SK-N-SH (cell line): ENCODE results near the gene CETN1. TPM values are rescaled to one million over a fixed set of nuclear protein-coding genes. Genes with fewer than 3 reads are reported as not detected.

ENCODE experiments used
- CTCF ChIA-PET: fragments of 300-600, 350-600 bp; formaldehyde crosslinking; extraction: SDS; loops from one replicate; lab custom pipeline; 2021; lab: Yijun Ruan, JAX
- POLR2A ChIA-PET: fragments of 350-600 bp; sonication (Branson Sonifier 250); formaldehyde crosslinking; extraction: SDS; loops from one replicate; lab custom pipeline; 2020; ENCODE audit warnings: antibody characterized with exemption, inconsistent platforms; lab: Yijun Ruan, JAX
- DNase-seq: peaks from one replicate; pipeline ENCODE4 v3.0.0; 2012
- H2AFZ ChIP-seq: fragments of 200-600 bp; sonication (generic); 2 replicates; pipeline ENCODE4 v1.8.1; 2016; ENCODE audit warnings: antibody characterized with exemption, mild to moderate bottlenecking, low read depth
- H3F3A ChIP-seq: fragments of 200-600 bp; sonication (generic); replicated peaks from 2 replicates; pipeline ENCODE3; 2016; ENCODE audit warnings: antibody characterized with exemption, mild to moderate bottlenecking; ENCODE audit not compliant: insufficient read depth
- H3K27ac ChIP-seq, 2 experiments: fragments of 200-500 bp in 1 of 2; fragments of 200-600 bp in 1 of 2; sonication (Bioruptor generic) in 1 of 2; sonication (generic), shearing (Covaris generic) in 1 of 2; 2 replicates each; pipeline versions ENCODE4 v1.5.1 to v1.6.1; 2014 to 2016; ENCODE audit warnings: low read depth in 2 of 2, inconsistent platforms in 1 of 2, low read length in 1 of 2, mild to moderate bottlenecking in 1 of 2, mixed read lengths in 1 of 2
- H3K27me3 ChIP-seq: fragments of 200-600 bp; sonication (generic), shearing (Covaris generic); 2 replicates; pipeline ENCODE4 v1.6.1; 2016; ENCODE audit warnings: mixed run types; ENCODE audit not compliant: insufficient read depth
- H3K36me3 ChIP-seq, 2 experiments: fragments of 200-500 bp in 1 of 2; fragments of 200-600 bp in 1 of 2; sonication (Bioruptor generic) in 1 of 2; sonication (generic) in 1 of 2; replicated peaks in 1 of 2; 2 replicates each; pipeline versions ENCODE3 to v1.5.1; 2014 to 2016; ENCODE audit warnings: low read length in 1 of 2, mild to moderate bottlenecking in 1 of 2; ENCODE audit not compliant: insufficient read depth in 2 of 2, control insufficient read depth in 1 of 2
- H3K4me1 ChIP-seq, 2 experiments: fragments of 200-500 bp in 1 of 2; fragments of 200-600 bp in 1 of 2; sonication (Bioruptor generic) in 1 of 2; sonication (generic), shearing (Covaris generic) in 1 of 2; 2 replicates each; pipeline versions ENCODE4 v1.5.1 to v1.6.1; 2014 to 2016; ENCODE audit warnings: low read depth in 1 of 2, low read length in 1 of 2, mixed run types in 1 of 2; ENCODE audit not compliant: insufficient read depth in 2 of 2, control insufficient read depth in 1 of 2
- H3K4me2 ChIP-seq: fragments of 200-600 bp; sonication (generic), shearing (Covaris generic); 2 replicates; pipeline ENCODE4 v1.6.1; 2017; ENCODE audit warnings: mixed run types
- H3K4me3 ChIP-seq, 2 experiments: fragments of 200-500 bp in 1 of 2; fragments of 200-600 bp in 1 of 2; sonication (Bioruptor generic) in 1 of 2; sonication (generic), shearing (Covaris generic) in 1 of 2; 2 replicates each; pipeline versions ENCODE4 v1.5.1 to v1.8.1; 2014 to 2016; ENCODE audit warnings: low read depth in 2 of 2, inconsistent platforms in 1 of 2, low read length in 1 of 2, mild to moderate bottlenecking in 1 of 2, mixed read lengths in 1 of 2, moderate library complexity in 1 of 2
- H3K79me2 ChIP-seq: fragments of 200-600 bp; sonication (generic); 2 replicates; pipeline ENCODE4 v1.8.1; 2017; ENCODE audit warnings: mild to moderate bottlenecking; ENCODE audit not compliant: insufficient read depth
- H3K9ac ChIP-seq: fragments of 200-600 bp; sonication (generic); 2 replicates; pipeline ENCODE4 v1.6.1; 2017; ENCODE audit warnings: mixed run types
- H3K9me2 ChIP-seq: fragments of 200-600 bp; sonication (generic); 2 replicates; pipeline ENCODE4 v1.6.1; 2017; ENCODE audit warnings: mixed run types
- H3K9me3 ChIP-seq: fragments of 200-600 bp; sonication (generic); 2 replicates; pipeline ENCODE4 v1.6.1; 2017; ENCODE audit warnings: mixed run types, mild to moderate bottlenecking, moderate library complexity
- H4K20me1 ChIP-seq: fragments of 200-600 bp; sonication (generic); 2 replicates; pipeline ENCODE4 v1.6.1; 2017; ENCODE audit warnings: mild to moderate bottlenecking, mixed run types; ENCODE audit not compliant: insufficient read depth
- CHD2 ChIP-seq: fragments of 150-350 bp; IDR thresholded peaks from 2 replicates; pipeline ENCODE4 v1.6.1; 2018; ENCODE audit warnings: low read length; ENCODE audit not compliant: partially characterized antibody
- FOSL2 ChIP-seq: IDR thresholded peaks from 2 replicates; pipeline ENCODE4 v1.4.0; 2012; ENCODE audit warnings: low read depth, mild to moderate bottlenecking, moderate library complexity, borderline replicate concordance
- FOXJ3 ChIP-seq: sonication (generic); formaldehyde crosslinking; IDR thresholded peaks from 2 replicates; pipeline ENCODE4 v1.5.1; 2020; ENCODE audit warnings: mild to moderate bottlenecking, missing genetic modification reagents
- FOXM1 ChIP-seq: IDR thresholded peaks from 2 replicates; pipeline ENCODE4 v1.4.0; 2012; ENCODE audit warnings: low read depth, mild to moderate bottlenecking
- GABPA ChIP-seq: IDR thresholded peaks from 2 replicates; pipeline ENCODE4 v1.4.0; 2012; ENCODE audit warnings: low read depth, mild to moderate bottlenecking
- IRF3 ChIP-seq: fragments of 150-350 bp; IDR thresholded peaks from 2 replicates; pipeline ENCODE4 v1.6.1; 2016; ENCODE audit warnings: mild to moderate bottlenecking, low read depth, low read length
- JUND ChIP-seq: IDR thresholded peaks from 2 replicates; pipeline ENCODE4 v1.4.0; 2012
- MXI1 ChIP-seq: IDR thresholded peaks from 2 replicates; pipeline ENCODE4 v1.6.1; 2012; ENCODE audit warnings: mild to moderate bottlenecking, low read depth, low read length, improper control_type of control experiment
- NRF1 ChIP-seq: IDR thresholded peaks from 2 replicates; pipeline ENCODE4 v1.6.1; 2012; ENCODE audit warnings: low read depth, mild to moderate bottlenecking, low read length
- PBX3 ChIP-seq: IDR thresholded peaks from 2 replicates; pipeline ENCODE4; 2012
- RCOR1 ChIP-seq: fragments of 150-350 bp; IDR thresholded peaks from 2 replicates; pipeline ENCODE4 v1.6.1; 2017; ENCODE audit warnings: antibody characterized with exemption, low read length
- SMC3 ChIP-seq: IDR thresholded peaks from 2 replicates; pipeline ENCODE4 v1.6.1; 2012; ENCODE audit warnings: low read depth, low read length, improper control_type of control experiment
- TAF1 ChIP-seq: IDR thresholded peaks from 2 replicates; pipeline ENCODE4 v1.6.1; 2012; ENCODE audit warnings: low read depth, mild to moderate bottlenecking, low read length, moderate library complexity, borderline replicate concordance
- TCF12 ChIP-seq: IDR thresholded peaks from 2 replicates; pipeline ENCODE4 v1.4.0; 2012
- TEAD4 ChIP-seq: IDR thresholded peaks from 2 replicates; pipeline ENCODE4 v1.4.0; 2012; ENCODE audit warnings: mild to moderate bottlenecking, borderline replicate concordance; ENCODE audit not compliant: insufficient read depth
- USF2 ChIP-seq: fragments of 150-350 bp; IDR thresholded peaks from 2 replicates; pipeline ENCODE4 v1.6.1; 2017; ENCODE audit warnings: antibody characterized with exemption, low read length, low read depth, borderline replicate concordance
- YY1 ChIP-seq: IDR thresholded peaks from 2 replicates; pipeline ENCODE4 v1.4.0; 2012; ENCODE audit warnings: low read depth, mild to moderate bottlenecking
- ZBTB33 ChIP-seq: IDR thresholded peaks from 2 replicates; pipeline ENCODE4 v1.4.0; 2012; ENCODE audit warnings: low read depth, borderline replicate concordance
- WGBS: methylation state at CpG from one replicate; pipeline ENCODE4 v1.1.6; 2017; ENCODE audit warnings: low lambda C conversion rate; 5-methylcytosine and 5-hydroxymethylcytosine counted together
- polyA plus RNA-seq, 3 experiments: library from polyadenylated mRNA; depleted of rRNA; stranded (reverse); fragments of >200 nt; gene quantifications; 2 replicates each; pipeline ENCODE4 v1.2.3, GENCODE V29; 2012

Gene CETN1
- polyA plus RNA-seq, 1 of the 3 experiments (the other 2 are of a cell fraction): not detected

GRCh38 chr18:604771-605170 is 24.6 kb downstream of the CETN1 start:
- Histone ChIP-seq H3K36me3 (no peaks in the 10 kb centered on the region), H2AFZ (no peak overlapping the region), H3K27me3 (peaks cover 8% of the 10 kb centered on the region; the same call in 1 of the 2 replicates), H3K9me2 (no peaks in the 10 kb centered on the region), H3K27ac (no peak overlapping the region), H3K9ac (no peak overlapping the region), H3K9me3 (no peaks in the 10 kb centered on the region), H4K20me1 (no peaks in the 10 kb centered on the region), H3F3A (no peaks in the 10 kb centered on the region), H3K79me2 (no peaks in the 10 kb centered on the region), H3K4me2 (no peak overlapping the region), H3K4me1 (no peaks in the 10 kb centered on the region; a peak in 2 of 4 replicates), H3K4me3 (no peak overlapping the region)
- ChIA-PET CTCF (interaction anchor here (0.6 to 2.7 kb wide), 5 partner anchors 9 to 19 kb away, joined by 3 to 15 read pairs (median 4); no protein-coding TSS in a partner anchor), POLR2A (no interaction called here)
- TF ChIP-seq PBX3 (no peak), NRF1 (no peak), TCF12 (no peak), SMC3 (no peak), JUND (no peak), FOXM1 (no peak), IRF3 (no peak), TAF1 (no peak)
- WGBS: 52% methylated on average over 6 of the region's 8 CpGs
- no peak for DNase-seq

- no peaks in the 10 kb centered on the region for H4K20me1 ChIP-seq
- H3K9me3 ChIP-seq: no peaks in the 10 kb centered on the region
- 80% methylated on average over 6 of the region's 7 CpGs for WGBS
- H3K27ac ChIP-seq: no peak overlapping the region
- no peak overlapping the region for H2AFZ ChIP-seq
- no peaks in the 10 kb centered on the region for H3F3A ChIP-seq
- POLR2A ChIA-PET: no interaction called here
- no peak overlapping the region for H3K9ac ChIP-seq
- no peak for TF ChIP-seq FOXJ3 (CRISPR knock-in tag)
- TF ChIP-seq ZBTB33: no peak
- no peak for TF ChIP-seq JUND
- no peak for TF ChIP-seq PBX3
- no peak for TF ChIP-seq SMC3
- TF ChIP-seq TCF12: no peak
- no peak for TF ChIP-seq FOSL2
- TF ChIP-seq CHD2: no peak
- no peak for TF ChIP-seq MXI1
- TF ChIP-seq GABPA: no peak
- TF ChIP-seq RCOR1: no peak
- TF ChIP-seq TEAD4: no peak
- TF ChIP-seq YY1: no peak
- no peak for TF ChIP-seq USF2
- no peak overlapping the region for H3K4me2 ChIP-seq
- H3K4me1 ChIP-seq: no peaks in the 10 kb centered on the region
- CTCF ChIA-PET: interaction anchor here (1.2 to 1.4 kb wide), 2 partner anchors 16 to 223 kb away, joined by 3 read pairs; no protein-coding TSS in a partner anchor
- no peak overlapping the region for H3K4me3 ChIP-seq
- no peaks in the 10 kb centered on the region for H3K79me2 ChIP-seq
- H3K9me2 ChIP-seq: no peaks in the 10 kb centered on the region
- no peak for DNase-seq
- H3K36me3 ChIP-seq: no peaks in the 10 kb centered on the region
- no peaks in the 10 kb centered on the region; the same call in 1 of the 2 replicates for H3K27me3 ChIP-seq
Observed at GRCh38 chr18:607930-608329, 27.8 kb downstream of the CETN1 start.
